Neural progenitor cell (in vitro differentiated cells): ENCODE results near the gene PI4KB. TPM values are rescaled to one million over a fixed set of nuclear protein-coding genes. Genes with fewer than 3 reads are reported as not detected.

Experiments used
- DNase-seq: peaks from one replicate; pipeline ENCODE4 v3.0.0-alpha.2; 2016; ENCODE audit warnings: low spot score
- H2AFZ ChIP-seq: fragments of 200-600 bp; sonication (generic); replicated peaks from 2 replicates; pipeline ENCODE4 v1.6.1; 2016; ENCODE audit warnings: antibody characterized with exemption
- H3F3A ChIP-seq: fragments of 200-600 bp; sonication (generic); 2 replicates; pipeline ENCODE4 v1.6.1; 2016; ENCODE audit warnings: antibody characterized with exemption, low read depth
- H3K27ac ChIP-seq: fragments of 200-600 bp; sonication (generic); 2 replicates; pipeline ENCODE4 v1.5.1; 2016; ENCODE audit warnings: mild to moderate bottlenecking
- H3K27me3 ChIP-seq: fragments of 200-600 bp; sonication (generic); 2 replicates; pipeline ENCODE4 v1.6.1; 2016; ENCODE audit warnings: mild to moderate bottlenecking, moderate library complexity
- H3K36me3 ChIP-seq: fragments of 200-600 bp; sonication (generic); 2 replicates; pipeline ENCODE4 v1.5.1; 2016
- H3K4me1 ChIP-seq: fragments of 200-600 bp; sonication (generic); 2 replicates; pipeline ENCODE4 v1.6.1; 2016; ENCODE audit warnings: mixed run types
- H3K4me2 ChIP-seq: fragments of 200-600 bp; sonication (generic); 2 replicates; pipeline ENCODE4 v1.6.1; 2016
- H3K4me3 ChIP-seq: fragments of 200-600 bp; sonication (generic); 2 replicates; pipeline ENCODE4 v1.5.1; 2016
- H3K79me2 ChIP-seq: fragments of 200-600 bp; sonication (generic); 2 replicates; pipeline ENCODE4 v1.6.1; 2016; ENCODE audit warnings: low read depth
- H3K9ac ChIP-seq: fragments of 200-600 bp; sonication (generic); 2 replicates; pipeline ENCODE4 v1.6.1; 2016
- H3K9me3 ChIP-seq: fragments of 200-600 bp; sonication (generic); 2 replicates; pipeline ENCODE4 v1.5.1; 2016; ENCODE audit warnings: low read depth
- H4K20me1 ChIP-seq: fragments of 200-600 bp; sonication (generic); 2 replicates; pipeline ENCODE4 v1.6.1; 2016; ENCODE audit warnings: low read depth
- H3K27ac Mint-ChIP-seq: 3 replicates; pipeline ENCODE4 v1.8.0; 2021; ENCODE audit warnings: mixed read lengths
- H3K27me3 Mint-ChIP-seq: 2 replicates; pipeline ENCODE4 v1.8.0; 2022; ENCODE audit warnings: low read depth, mild to moderate bottlenecking, inconsistent platforms, moderate library complexity, mixed read lengths; ENCODE audit not compliant: insufficient read depth
- H3K36me3 Mint-ChIP-seq: 3 replicates; pipeline ENCODE4 v1.8.0; 2021; ENCODE audit warnings: mixed read lengths
- H3K4me1 Mint-ChIP-seq: 3 replicates; pipeline ENCODE4 v1.8.0; 2021; ENCODE audit warnings: mixed read lengths
- H3K4me3 Mint-ChIP-seq: 3 replicates; pipeline ENCODE4 v1.8.0; 2021; ENCODE audit warnings: mild to moderate bottlenecking, moderate library complexity, mixed read lengths
- H3K9me3 Mint-ChIP-seq: 3 replicates; pipeline ENCODE4 v1.8.0; 2020; ENCODE audit warnings: mixed read lengths
- CTCF ChIP-seq: fragments of 200-600 bp; sonication (generic); IDR thresholded peaks from 2 replicates; pipeline ENCODE4 v1.5.1; 2017; ENCODE audit warnings: antibody characterized with exemption, mild to moderate bottlenecking
- EZH2 ChIP-seq: fragments of 200-600 bp; sonication (generic); IDR thresholded peaks from 2 replicates; pipeline ENCODE4 v1.6.1; 2017; ENCODE audit warnings: antibody characterized with exemption, mild to moderate bottlenecking, moderate library complexity
- EZH2phosphoT487 ChIP-seq: fragments of 200-600 bp; sonication (generic); IDR thresholded peaks from 2 replicates; pipeline ENCODE4 v1.6.1; 2017; ENCODE audit warnings: antibody characterized with exemption
- total RNA-seq: library from RNA; depleted of rRNA; stranded (reverse); fragments of >200 nt; gene quantifications from 2 replicates; pipeline ENCODE4 v1.2.3, GENCODE V29; 2015; ENCODE audit warnings: low replicate concordance

Gene PI4KB
- total RNA-seq, 1 donor from 2014 or later: 19.0 TPM

- Histone ChIP-seq H3K27me3 (no peaks in the 10 kb centered on the region), H3K9me3 (no peaks in the 10 kb centered on the region), H3K4me1 (peaks cover 25% of the 10 kb centered on the region), H3K36me3 (peaks cover 7% of the 10 kb centered on the region), H3K27ac (peak overlapping the region; percentile 92), H3K4me3 (peak overlapping the region; percentile 8), H2AFZ (no peak overlapping the region), H4K20me1 (peaks cover 7% of the 10 kb centered on the region), H3K79me2 (peaks cover 7% of the 10 kb centered on the region), H3F3A (peaks cover 24% of the 10 kb centered on the region), H3K9ac (no peak overlapping the region), H3K4me2 (peak overlapping the region; percentile 46)
- H3K4me3 Mint-ChIP-seq: peak overlapping the region; percentile 60
- no peak for TF ChIP-seq CTCF
- TF ChIP-seq EZH2phosphoT487: no peak
- no peak for TF ChIP-seq EZH2
- peak; percentile 63 for DNase-seq
- peaks cover 33% of the 10 kb centered on the region for H3K4me1 Mint-ChIP-seq
- H3K27ac Mint-ChIP-seq: peak overlapping the region; percentile 80
- no peaks in the 10 kb centered on the region for H3K9me3 Mint-ChIP-seq
- peaks cover 47% of the 10 kb centered on the region for H3K36me3 Mint-ChIP-seq
- H3K27me3 Mint-ChIP-seq: peaks cover 3% of the 10 kb centered on the region
Observed at GRCh38 chr1:151309811-151310323, 17.3 kb downstream of the PI4KB start.

GRCh38 chr1:151294742-151295462 is 32.3 kb downstream of the PI4KB start:
- peak; percentile 58 for DNase-seq
- no peak overlapping the region for H3K9ac ChIP-seq
- Mint-ChIP-seq H3K36me3 (peaks cover 23% of the 10 kb centered on the region), H3K9me3 (no peaks in the 10 kb centered on the region), H3K27me3 (peaks cover 12% of the 10 kb centered on the region), H3K4me1 (peaks cover 4% of the 10 kb centered on the region), H3K27ac (peak overlapping the region; percentile 38), H3K4me3 (no peak overlapping the region)
- H3K4me1 ChIP-seq: peaks cover 27% of the 10 kb centered on the region
- no peak for TF ChIP-seq EZH2
- TF ChIP-seq EZH2phosphoT487: no peak
- TF ChIP-seq CTCF: no peak
- no peaks in the 10 kb centered on the region for H3K9me3 ChIP-seq
- peak overlapping the region; percentile 35 for H3K4me2 ChIP-seq
- peak overlapping the region; percentile 76 for H3K27ac ChIP-seq
- no peak overlapping the region for H3K4me3 ChIP-seq
- no peaks in the 10 kb centered on the region for H3K79me2 ChIP-seq
- no peak overlapping the region for H2AFZ ChIP-seq
- peaks cover 4% of the 10 kb centered on the region for H3K36me3 ChIP-seq
- H3K27me3 ChIP-seq: no peaks in the 10 kb centered on the region
- peaks cover 50% of the 10 kb centered on the region for H3F3A ChIP-seq
- H4K20me1 ChIP-seq: peaks cover 6% of the 10 kb centered on the region

GRCh38 chr1:151293093-151293492 is 34.1 kb downstream of the PI4KB start:
- H3K36me3 Mint-ChIP-seq: peaks cover 24% of the 10 kb centered on the region
- Histone ChIP-seq H3K4me1 (peaks cover 27% of the 10 kb centered on the region), H3K79me2 (no peaks in the 10 kb centered on the region), H2AFZ (no peak overlapping the region), H4K20me1 (peaks cover 20% of the 10 kb centered on the region), H3K36me3 (no peaks in the 10 kb centered on the region), H3K27me3 (no peaks in the 10 kb centered on the region), H3K27ac (no peak overlapping the region), H3K9ac (no peak overlapping the region), H3F3A (peaks cover 53% of the 10 kb centered on the region), H3K4me2 (no peak overlapping the region), H3K4me3 (no peak overlapping the region), H3K9me3 (no peaks in the 10 kb centered on the region)
- DNase-seq: no peak
- peaks cover 12% of the 10 kb centered on the region for H3K27me3 Mint-ChIP-seq
- no peak overlapping the region for H3K4me3 Mint-ChIP-seq
- no peaks in the 10 kb centered on the region for H3K9me3 Mint-ChIP-seq
- TF ChIP-seq EZH2phosphoT487: no peak
- no peak for TF ChIP-seq EZH2
- peaks cover 4% of the 10 kb centered on the region for H3K4me1 Mint-ChIP-seq
- H3K27ac Mint-ChIP-seq: no peak overlapping the region
